Nephron progenitor cell (in vitro differentiated cells): Measurements from ENCODE around the gene CHL1.

ENCODE experiments used
- DNase-seq: peaks from one replicate; pipeline ENCODE4 v3.0.0; 2021
- H3K27ac Mint-ChIP-seq: 2 replicates; pipeline ENCODE4 v1.8.0; 2021; ENCODE audit warnings: mild to moderate bottlenecking, moderate library complexity, mixed read lengths
- H3K27me3 Mint-ChIP-seq: 2 replicates; pipeline ENCODE4 v1.8.0; 2021; ENCODE audit warnings: mild to moderate bottlenecking, low read depth, mixed read lengths; ENCODE audit not compliant: poor library complexity
- H3K36me3 Mint-ChIP-seq: 2 replicates; pipeline ENCODE4 v1.8.0; 2021; ENCODE audit warnings: low read depth, mixed read lengths
- H3K4me1 Mint-ChIP-seq: 2 replicates; pipeline ENCODE4 v1.8.0; 2021; ENCODE audit warnings: mixed read lengths
- H3K4me3 Mint-ChIP-seq: 2 replicates; pipeline ENCODE4 v1.8.0; 2021; ENCODE audit warnings: mild to moderate bottlenecking, moderate library complexity, mixed read lengths
- H3K9me3 Mint-ChIP-seq: 2 replicates; pipeline ENCODE4 v1.8.0; 2021; ENCODE audit warnings: mild to moderate bottlenecking, moderate library complexity, mixed read lengths
- CTCF ChIP-seq: fragments of 200-600 bp; sonication (generic); IDR thresholded peaks from 2 replicates; pipeline ENCODE4 v1.5.0; 2021; ENCODE audit warnings: antibody characterized with exemption

Gene CHL1

GRCh38 chr3:196311-197148 lies at the start of gene CHL1:
CHL1 (plus strand) TSS chr3:196763; CDS start chr3:319777, 123,014 bp downstream.
- H3K4me1 Mint-ChIP-seq, result peaks cover 6% of the 10 kb centered on the region
- H3K9me3 Mint-ChIP-seq, result no peaks in the 10 kb centered on the region
- H3K27me3 Mint-ChIP-seq, result peaks cover 38% of the 10 kb centered on the region
- no peak for TF ChIP-seq CTCF
- H3K27ac Mint-ChIP-seq, result peak within 1 kb of the TSS; percentile 9
- H3K4me3 Mint-ChIP-seq, result peak within 1 kb of the TSS; percentile 87
- no peaks in the 10 kb centered on the region for H3K36me3 Mint-ChIP-seq
- DNase-seq, result peak; percentile 70

GRCh38 chr3:151614-152189 lies 44.9 kb upstream of the CHL1 start:
- Mint-ChIP-seq H3K36me3 (no peaks in the 10 kb centered on the region), H3K4me3 (no peak overlapping the region), H3K4me1 (peaks cover 7% of the 10 kb centered on the region), H3K27me3 (peaks cover 4% of the 10 kb centered on the region), H3K27ac (no peak overlapping the region), H3K9me3 (no peaks in the 10 kb centered on the region)
- no peak for DNase-seq
- no peak for TF ChIP-seq CTCF

GRCh38 chr3:159974-160373 lies 36.6 kb upstream of the CHL1 start:
- Mint-ChIP-seq H3K4me1 (no peaks in the 10 kb centered on the region), H3K9me3 (no peaks in the 10 kb centered on the region), H3K36me3 (no peaks in the 10 kb centered on the region), H3K4me3 (no peak overlapping the region), H3K27me3 (peaks cover 9% of the 10 kb centered on the region), H3K27ac (no peak overlapping the region)
- no peak for DNase-seq
- no peak for TF ChIP-seq CTCF

GRCh38 chr3:166071-166470 lies 30.5 kb upstream of the CHL1 start:
- no peak for DNase-seq
- Mint-ChIP-seq H3K4me1 (no peaks in the 10 kb centered on the region), H3K9me3 (no peaks in the 10 kb centered on the region), H3K27ac (no peak overlapping the region), H3K4me3 (no peak overlapping the region), H3K36me3 (no peaks in the 10 kb centered on the region), H3K27me3 (peaks cover 2% of the 10 kb centered on the region)
- TF ChIP-seq CTCF, result no peak

- H3K27me3 Mint-ChIP-seq, result peaks cover 2% of the 10 kb centered on the region
Observed at GRCh38 chr3:166799-167198, 29.8 kb upstream of the CHL1 start.

More at GRCh38 chr3:166799-167198, 29.8 kb upstream of the CHL1 start:
- H3K36me3 Mint-ChIP-seq, result no peaks in the 10 kb centered on the region
- no peak for DNase-seq
- H3K4me3 Mint-ChIP-seq, result no peak overlapping the region
- H3K4me1 Mint-ChIP-seq, result no peaks in the 10 kb centered on the region
- no peaks in the 10 kb centered on the region for H3K9me3 Mint-ChIP-seq
- TF ChIP-seq CTCF, result no peak
- no peak overlapping the region for H3K27ac Mint-ChIP-seq
